GM12875 (cell line): Measurements from ENCODE around the gene CANT1.
"Not testable (repeated sequence)": the region's sequence is repeated elsewhere in the genome, so short reads cannot be mapped to it uniquely, and the experiment has no call there.

Experiments used
- H3K4me3 ChIP-seq: one replicate; pipeline ENCODE4 v1.5.1; 2011; ENCODE audit warnings: low read depth, low read length, control low read depth
- CTCF ChIP-seq: IDR thresholded peaks from 2 replicates; pipeline ENCODE4 v1.5.1; 2011; ENCODE audit warnings: low read depth, mild to moderate bottlenecking, control low read depth, inconsistent platforms, low read length, moderate library complexity, borderline replicate concordance; ENCODE audit not compliant: insufficient read depth

The CANT1 gene

GRCh38 chr17:79033046-79033616, 23.6 kb upstream of the CANT1 start:
- TF ChIP-seq CTCF, result no peak
- H3K4me3 ChIP-seq, result no peak overlapping the region

GRCh38 chr17:79031996-79032875, 22.7 kb upstream of the CANT1 start:
- H3K4me3 ChIP-seq, result no peak overlapping the region
- TF ChIP-seq CTCF, result no peak

GRCh38 chr17:79030636-79031035, 21.1 kb upstream of the CANT1 start:
- H3K4me3 ChIP-seq, result not testable (repeated sequence)

GRCh38 chr17:79029327-79030009, 19.9 kb upstream of the CANT1 start:
- no peak for TF ChIP-seq CTCF
- H3K4me3 ChIP-seq, result no peak overlapping the region

GRCh38 chr17:79028496-79029326, 19.1 kb upstream of the CANT1 start:
- no peak for TF ChIP-seq CTCF
- no peak overlapping the region for H3K4me3 ChIP-seq

- TF ChIP-seq CTCF, result no peak
- no peak overlapping the region for H3K4me3 ChIP-seq
Measured at GRCh38 chr17:79027925-79028491, 18.4 kb upstream of the CANT1 start.
